Activated CD4-positive, alpha-beta T cell treated with anti-CD3 and anti-CD28 coated beads, Interleukin-2, amount 50 U/mL, for 24 hours (primary cell): Measurements from ENCODE around the gene JAG1.

Experiments
- DNase-seq, 2 donors: peaks; one replicate each; pipeline ENCODE4 v3.0.0-alpha.2; 2020; ENCODE audit warnings: low read depth in 1 of 2, low spot score in 1 of 2

The JAG1 gene

GRCh38 chr20:10639737-10640556 is 33.9 kb downstream of the JAG1 start:
- no peak for DNase-seq

GRCh38 chr20:10639077-10639736 is 34.6 kb downstream of the JAG1 start:
- DNase-seq, result no peak

GRCh38 chr20:10637563-10637962 is 36.2 kb downstream of the JAG1 start:
- DNase-seq, result no peak

GRCh38 chr20:10637031-10637559 is 36.7 kb downstream of the JAG1 start:
- no peak for DNase-seq

GRCh38 chr20:10636326-10636818 is 37.4 kb downstream of the JAG1 start:
- DNase-seq, result no peak

- no peak for DNase-seq
These were observed 38.2 kb downstream of the JAG1 start for GRCh38 chr20:10635476-10636208.

- no peak for DNase-seq
These were observed 39.0 kb downstream of the JAG1 start for GRCh38 chr20:10634683-10635411.

- DNase-seq, result no peak
These were observed 39.6 kb downstream of the JAG1 start for GRCh38 chr20:10634211-10634610.

GRCh38 chr20:10633718-10634117 is 40.1 kb downstream of the JAG1 start:
- no peak for DNase-seq

- no peak for DNase-seq
These were observed 40.9 kb downstream of the JAG1 start for GRCh38 chr20:10632721-10633509.

GRCh38 chr20:10631126-10631525 is 42.7 kb downstream of the JAG1 start:
- no peak for DNase-seq

- no peak for DNase-seq
These were observed 43.7 kb downstream of the JAG1 start for GRCh38 chr20:10629946-10630650.

- no peak for DNase-seq
These were observed 46.9 kb downstream of the JAG1 start for GRCh38 chr20:10626896-10627295.

- no peak for DNase-seq
These were observed 48.2 kb downstream of the JAG1 start for GRCh38 chr20:10625641-10626040.

GRCh38 chr20:10622657-10623418 is 51.0 kb downstream of the JAG1 start:
- DNase-seq, result no peak

- DNase-seq, result no peak
These were observed 52.6 kb downstream of the JAG1 start for GRCh38 chr20:10621149-10621548.

- DNase-seq, result no peak
These were observed 54.4 kb downstream of the JAG1 start for GRCh38 chr20:10619427-10619826.

- DNase-seq, result no peak
These were observed 55.1 kb downstream of the JAG1 start for GRCh38 chr20:10618611-10619245.
